ENCODE measurements around the gene ADAMTS17. TPM values are rescaled to one million over a fixed set of nuclear protein-coding genes. Genes with fewer than 3 reads are reported as not detected.

Gene ADAMTS17
- total RNA-seq, 1 experiment from 2014 or later = 1.6 TPM

GRCh38 chr15:100200287-100200880, 141.4 kb downstream of the ADAMTS17 start:
- Histone ChIP-seq H3K4me3 (ENCODE audit: low read depth in 2 of 2, low read length in 2 of 2) (no peak overlapping the region), H3K4me1 (ENCODE audit: control insufficient read depth, insufficient read depth, low read length) (no peaks in the 10 kb centered on the region), H3K27me3 (ENCODE audit: control insufficient read depth, insufficient read depth, low read length) (no peaks in the 10 kb centered on the region), H3K27ac (ENCODE audit: low read length) (no peak overlapping the region), H3K36me3 (ENCODE audit: control insufficient read depth, insufficient read depth, low read length) (no peaks in the 10 kb centered on the region), H3K9me3 (ENCODE audit: control insufficient read depth, insufficient read depth, low read depth, low read length) (no peaks in the 10 kb centered on the region)
- ATAC-seq = no peak
- POLR2A ChIA-PET = no interaction called here
- no TSS peak for BruUV-seq (replicated peaks)
- TF ChIP-seq REST (IDR thresholded peaks at IDR 0.05; ENCODE audit: insufficient read depth in 1 of 2, low read depth in 2 of 2, low read length in 1 of 2) (no peak), TCF7L2 (IDR thresholded peaks at IDR 0.05; ENCODE audit: low read depth, low read length) (no peak), SIN3A (IDR thresholded peaks at IDR 0.05; ENCODE audit: borderline replicate concordance, insufficient read depth, low read depth, low read length) (no peak), POLR2AphosphoS5 (IDR thresholded peaks at IDR 0.05; ENCODE audit: low read depth, low read length) (no peak)
- TF ChIP-seq, protein P1, sequence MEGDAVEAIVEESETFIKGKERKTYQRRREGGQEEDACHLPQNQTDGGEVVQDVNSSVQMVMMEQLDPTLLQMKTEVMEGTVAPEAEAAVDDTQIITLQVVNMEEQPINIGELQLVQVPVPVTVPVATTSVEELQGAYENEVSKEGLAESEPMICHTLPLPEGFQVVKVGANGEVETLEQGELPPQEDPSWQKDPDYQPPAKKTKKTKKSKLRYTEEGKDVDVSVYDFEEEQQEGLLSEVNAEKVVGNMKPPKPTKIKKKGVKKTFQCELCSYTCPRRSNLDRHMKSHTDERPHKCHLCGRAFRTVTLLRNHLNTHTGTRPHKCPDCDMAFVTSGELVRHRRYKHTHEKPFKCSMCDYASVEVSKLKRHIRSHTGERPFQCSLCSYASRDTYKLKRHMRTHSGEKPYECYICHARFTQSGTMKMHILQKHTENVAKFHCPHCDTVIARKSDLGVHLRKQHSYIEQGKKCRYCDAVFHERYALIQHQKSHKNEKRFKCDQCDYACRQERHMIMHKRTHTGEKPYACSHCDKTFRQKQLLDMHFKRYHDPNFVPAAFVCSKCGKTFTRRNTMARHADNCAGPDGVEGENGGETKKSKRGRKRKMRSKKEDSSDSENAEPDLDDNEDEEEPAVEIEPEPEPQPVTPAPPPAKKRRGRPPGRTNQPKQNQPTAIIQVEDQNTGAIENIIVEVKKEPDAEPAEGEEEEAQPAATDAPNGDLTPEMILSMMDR (IDR thresholded peaks at IDR 0.05) = no peak
- CTCF ChIA-PET = no interaction called here
- DNase-seq (ENCODE audit: low read depth, low spot score) = no peak
- in situ Hi-C loops (cut with HindIII; ENCODE audit: low pct_unique_long_range_greater_than_20kb, low sequenced_read_pairs) (no loop called here), intact Hi-C loops (cut with micrococcal nuclease; ENCODE audit: unreplicated experiment) (no loop called here)

- CTCF ChIA-PET = no interaction called here
- intact Hi-C loops (cut with micrococcal nuclease; ENCODE audit: unreplicated experiment) = no loop called here
- H3K4me3 ChIP-seq (ENCODE audit: low read depth in 2 of 2, low read length in 2 of 2) = no peak overlapping the region
- H3K27me3 ChIP-seq (ENCODE audit: control insufficient read depth, insufficient read depth, low read length) = no peaks in the 10 kb centered on the region
- H3K36me3 ChIP-seq (ENCODE audit: control insufficient read depth, insufficient read depth, low read length) = no peaks in the 10 kb centered on the region
- BruUV-seq (replicated peaks) = no TSS peak
- DNase-seq (ENCODE audit: low read depth, low spot score) (no peak), ATAC-seq (no peak)
- TF ChIP-seq, protein P1 (IDR thresholded peaks at IDR 0.05) = no peak
- TF ChIP-seq TCF7L2 (IDR thresholded peaks at IDR 0.05; ENCODE audit: low read depth, low read length) = no peak
- no peak for TF ChIP-seq POLR2AphosphoS5 (IDR thresholded peaks at IDR 0.05; ENCODE audit: low read depth, low read length)
- no peak for TF ChIP-seq REST (IDR thresholded peaks at IDR 0.05; ENCODE audit: insufficient read depth in 1 of 2, low read depth in 2 of 2, low read length in 1 of 2)
- TF ChIP-seq SIN3A (IDR thresholded peaks at IDR 0.05; ENCODE audit: borderline replicate concordance, insufficient read depth, low read depth, low read length) = no peak
- H3K9me3 ChIP-seq (ENCODE audit: control insufficient read depth, insufficient read depth, low read depth, low read length) = no peaks in the 10 kb centered on the region
- H3K27ac ChIP-seq (ENCODE audit: low read length) = no peak overlapping the region
- in situ Hi-C loops (cut with HindIII; ENCODE audit: low pct_unique_long_range_greater_than_20kb, low sequenced_read_pairs) = no loop called here
- POLR2A ChIA-PET = no interaction called here
- no peaks in the 10 kb centered on the region for H3K4me1 ChIP-seq (ENCODE audit: control insufficient read depth, insufficient read depth, low read length)
These were observed 142.0 kb downstream of the ADAMTS17 start for GRCh38 chr15:100199711-100200286.
